HG02571 (cell line): ENCODE results near the gene FER.

ENCODE experiments used
- ATAC-seq: cut with Tn5 transposase; IDR thresholded peaks from one replicate; pipeline ENCODE4 v1.9.1; 2021; ENCODE audit warnings: mild to moderate bottlenecking, moderate library complexity; ENCODE audit not compliant: unreplicated experiment

FER gene

GRCh38 chr5:109225716-109226625, 478.3 kb downstream of the FER start:
- no peak for ATAC-seq

- ATAC-seq = no peak
These were observed 482.7 kb downstream of the FER start for GRCh38 chr5:109230369-109230768.

GRCh38 chr5:109231331-109231730, 483.6 kb downstream of the FER start:
- ATAC-seq = no peak

GRCh38 chr5:109234381-109234780, 486.7 kb downstream of the FER start:
- ATAC-seq = no peak

- no peak for ATAC-seq
These were observed 491.8 kb downstream of the FER start for GRCh38 chr5:109239456-109239855.

- ATAC-seq = no peak
These were observed 494.8 kb downstream of the FER start for GRCh38 chr5:109242518-109242917.

- ATAC-seq = no peak
These were observed 498.7 kb downstream of the FER start for GRCh38 chr5:109246395-109246794.
